Measurements from ENCODE around the gene AMOT.
"Not testable (repeated sequence)": the region's sequence is repeated elsewhere in the genome, so short reads cannot be mapped to it uniquely, and the experiment has no call there.

The AMOT gene

GRCh38 chrX:112865464-112866025, 24.9 kb upstream of the AMOT start:
- Histone ChIP-seq H3K79me2 (ENCODE audit: insufficient read depth, low read length) (no peaks in the 10 kb centered on the region), H3K9me2 (replicated peaks; ENCODE audit: low read depth, low read length) (no peaks in the 10 kb centered on the region), H2AFZ (ENCODE audit: low read length) (no peak overlapping the region), H3K4me1 (ENCODE audit: insufficient read depth, low read length, poor library complexity, severe bottlenecking) (no peaks in the 10 kb centered on the region), H4K20me1 (ENCODE audit: insufficient read depth, low read length, poor library complexity, severe bottlenecking) (no peaks in the 10 kb centered on the region), H3F3A (ENCODE audit: low read depth) (no peaks in the 10 kb centered on the region), H3K36me3 (ENCODE audit: insufficient read depth, low read length) (no peaks in the 10 kb centered on the region), H3K9me3 (ENCODE audit: insufficient read depth, low read depth, low read length) (no peaks in the 10 kb centered on the region), H3K4me3 (ENCODE audit: low read length, poor library complexity, severe bottlenecking) (no peak overlapping the region), H3K4me2 (ENCODE audit: low read depth, low read length, poor library complexity, severe bottlenecking) (no peak overlapping the region), H3K27me3 (ENCODE audit: insufficient read depth, low read length, poor library complexity, severe bottlenecking) (no peaks in the 10 kb centered on the region), H3K9ac (ENCODE audit: low read depth, low read length, poor library complexity, severe bottlenecking) (no peak overlapping the region)
- TF ChIP-seq CTCF (conservative IDR thresholded peaks at IDR 0.05; ENCODE audit: low read length) (no peak), EZH2phosphoT487 (IDR thresholded peaks at IDR 0.05; ENCODE audit: borderline replicate concordance) (no peak)

GRCh38 chrX:112863850-112864249, 23.2 kb upstream of the AMOT start:
- Histone ChIP-seq H3K9ac (ENCODE audit: low read depth, low read length, poor library complexity, severe bottlenecking) (no peak overlapping the region), H3K9me3 (ENCODE audit: insufficient read depth, low read depth, low read length) (no peaks in the 10 kb centered on the region), H3K4me3 (ENCODE audit: low read length, poor library complexity, severe bottlenecking) (no peak overlapping the region), H4K20me1 (ENCODE audit: insufficient read depth, low read length, poor library complexity, severe bottlenecking) (no peaks in the 10 kb centered on the region), H3K4me2 (ENCODE audit: low read depth, low read length, poor library complexity, severe bottlenecking) (no peak overlapping the region), H3K9me2 (replicated peaks; ENCODE audit: low read depth, low read length) (no peaks in the 10 kb centered on the region), H3K79me2 (ENCODE audit: insufficient read depth, low read length) (no peaks in the 10 kb centered on the region), H3F3A (ENCODE audit: low read depth) (no peaks in the 10 kb centered on the region), H3K4me1 (ENCODE audit: insufficient read depth, low read length, poor library complexity, severe bottlenecking) (no peaks in the 10 kb centered on the region), H3K27me3 (ENCODE audit: insufficient read depth, low read length, poor library complexity, severe bottlenecking) (no peaks in the 10 kb centered on the region), H2AFZ (ENCODE audit: low read length) (no peak overlapping the region), H3K36me3 (ENCODE audit: insufficient read depth, low read length) (no peaks in the 10 kb centered on the region)
- no peak for TF ChIP-seq CTCF (conservative IDR thresholded peaks at IDR 0.05; ENCODE audit: low read length)
- no peak for TF ChIP-seq EZH2phosphoT487 (IDR thresholded peaks at IDR 0.05; ENCODE audit: borderline replicate concordance)

- no peaks in the 10 kb centered on the region for H4K20me1 ChIP-seq (ENCODE audit: insufficient read depth, low read length, poor library complexity, severe bottlenecking)
- H3K9me3 ChIP-seq (ENCODE audit: insufficient read depth, low read depth, low read length) = no peaks in the 10 kb centered on the region
- H3K27me3 ChIP-seq (ENCODE audit: insufficient read depth, low read length, poor library complexity, severe bottlenecking) = no peaks in the 10 kb centered on the region
- H2AFZ ChIP-seq (ENCODE audit: low read length) = no peak overlapping the region
- H3K9me2 ChIP-seq (replicated peaks; ENCODE audit: low read depth, low read length) = no peaks in the 10 kb centered on the region
- H3K4me2 ChIP-seq (ENCODE audit: low read depth, low read length, poor library complexity, severe bottlenecking) = no peak overlapping the region
- TF ChIP-seq EZH2phosphoT487 (IDR thresholded peaks at IDR 0.05; ENCODE audit: borderline replicate concordance) (no peak), CTCF (conservative IDR thresholded peaks at IDR 0.05; ENCODE audit: low read length) (no peak)
- H3K36me3 ChIP-seq (ENCODE audit: insufficient read depth, low read length) = no peaks in the 10 kb centered on the region
- no peaks in the 10 kb centered on the region for H3K79me2 ChIP-seq (ENCODE audit: insufficient read depth, low read length)
- H3F3A ChIP-seq (ENCODE audit: low read depth) = no peaks in the 10 kb centered on the region
- H3K9ac ChIP-seq (ENCODE audit: low read depth, low read length, poor library complexity, severe bottlenecking) = no peak overlapping the region
- no peaks in the 10 kb centered on the region for H3K4me1 ChIP-seq (ENCODE audit: insufficient read depth, low read length, poor library complexity, severe bottlenecking)
- H3K4me3 ChIP-seq (ENCODE audit: low read length, poor library complexity, severe bottlenecking) = no peak overlapping the region
Measured at GRCh38 chrX:112857478-112857878, 16.8 kb upstream of the AMOT start.

- H3K27me3 ChIP-seq (ENCODE audit: insufficient read depth, low read length, poor library complexity, severe bottlenecking); H3F3A ChIP-seq (ENCODE audit: low read depth); H3K9ac ChIP-seq (ENCODE audit: low read depth, low read length, poor library complexity, severe bottlenecking); H3K4me3 ChIP-seq (ENCODE audit: low read length, poor library complexity, severe bottlenecking); H3K9me3 ChIP-seq (ENCODE audit: insufficient read depth, low read depth, low read length); H3K79me2 ChIP-seq (ENCODE audit: insufficient read depth, low read length); H3K36me3 ChIP-seq (ENCODE audit: insufficient read depth, low read length); H3K4me1 ChIP-seq (ENCODE audit: insufficient read depth, low read length, poor library complexity, severe bottlenecking); H3K4me2 ChIP-seq (ENCODE audit: low read depth, low read length, poor library complexity, severe bottlenecking); H2AFZ ChIP-seq (ENCODE audit: low read length); H4K20me1 ChIP-seq (ENCODE audit: insufficient read depth, low read length, poor library complexity, severe bottlenecking); H3K9me2 ChIP-seq (replicated peaks; ENCODE audit: low read depth, low read length): not testable (repeated sequence)
Measured at GRCh38 chrX:112854901-112855300, 14.3 kb upstream of the AMOT start.

Measured in Loucy (cell line).